ENCODE measurements around the gene CPS1.

CPS1 gene

DNA sequence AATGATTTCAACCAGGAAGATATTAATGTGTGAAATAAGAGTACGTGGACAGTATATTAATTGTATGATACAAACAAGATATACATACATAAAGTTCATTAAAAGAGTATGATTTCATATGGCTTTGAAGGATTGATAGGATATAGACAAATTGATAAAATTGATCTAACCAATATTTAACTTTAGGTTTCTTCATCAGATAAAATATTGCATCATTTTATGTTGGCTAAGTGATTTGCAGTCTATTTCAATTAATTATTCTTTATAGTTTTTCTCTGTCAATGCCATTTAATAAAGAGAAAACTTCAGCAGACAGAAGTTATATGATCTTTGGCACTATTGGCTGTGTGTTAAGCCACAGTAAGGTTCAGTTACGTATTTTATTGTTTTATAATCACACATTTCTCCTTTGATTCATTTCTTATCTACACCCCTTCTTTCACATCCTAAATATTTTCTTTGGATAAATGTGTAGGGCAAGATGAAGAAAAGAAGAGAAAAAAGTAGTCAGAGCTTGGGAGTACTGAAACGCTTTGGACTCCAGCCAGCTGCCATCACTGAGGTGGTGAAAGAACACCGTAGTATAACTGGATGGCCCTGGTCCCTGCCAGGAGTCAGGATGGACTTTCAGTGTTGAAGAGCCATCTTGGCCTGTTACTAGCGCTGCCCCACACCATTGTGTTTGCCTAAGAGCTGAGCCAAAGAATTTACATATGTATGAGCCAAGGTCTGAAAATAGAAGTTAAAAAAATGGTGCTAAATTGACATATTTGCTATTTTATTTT, 9.8 kb upstream of the CPS1 start:
- DNase-seq, result no peak
- Mint-ChIP-seq H3K27ac (no peak overlapping the region), H3K9me3 (no peaks in the 10 kb centered on the region), H3K27me3 (ENCODE audit: low read depth, poor library complexity) (no peaks in the 10 kb centered on the region), H3K4me1 (no peaks in the 10 kb centered on the region), H3K4me3 (no peak overlapping the region), H3K36me3 (ENCODE audit: low read depth) (no peaks in the 10 kb centered on the region)
- TF ChIP-seq, protein P1, sequence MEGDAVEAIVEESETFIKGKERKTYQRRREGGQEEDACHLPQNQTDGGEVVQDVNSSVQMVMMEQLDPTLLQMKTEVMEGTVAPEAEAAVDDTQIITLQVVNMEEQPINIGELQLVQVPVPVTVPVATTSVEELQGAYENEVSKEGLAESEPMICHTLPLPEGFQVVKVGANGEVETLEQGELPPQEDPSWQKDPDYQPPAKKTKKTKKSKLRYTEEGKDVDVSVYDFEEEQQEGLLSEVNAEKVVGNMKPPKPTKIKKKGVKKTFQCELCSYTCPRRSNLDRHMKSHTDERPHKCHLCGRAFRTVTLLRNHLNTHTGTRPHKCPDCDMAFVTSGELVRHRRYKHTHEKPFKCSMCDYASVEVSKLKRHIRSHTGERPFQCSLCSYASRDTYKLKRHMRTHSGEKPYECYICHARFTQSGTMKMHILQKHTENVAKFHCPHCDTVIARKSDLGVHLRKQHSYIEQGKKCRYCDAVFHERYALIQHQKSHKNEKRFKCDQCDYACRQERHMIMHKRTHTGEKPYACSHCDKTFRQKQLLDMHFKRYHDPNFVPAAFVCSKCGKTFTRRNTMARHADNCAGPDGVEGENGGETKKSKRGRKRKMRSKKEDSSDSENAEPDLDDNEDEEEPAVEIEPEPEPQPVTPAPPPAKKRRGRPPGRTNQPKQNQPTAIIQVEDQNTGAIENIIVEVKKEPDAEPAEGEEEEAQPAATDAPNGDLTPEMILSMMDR (IDR thresholded peaks at IDR 0.05), result no peak

DNA sequence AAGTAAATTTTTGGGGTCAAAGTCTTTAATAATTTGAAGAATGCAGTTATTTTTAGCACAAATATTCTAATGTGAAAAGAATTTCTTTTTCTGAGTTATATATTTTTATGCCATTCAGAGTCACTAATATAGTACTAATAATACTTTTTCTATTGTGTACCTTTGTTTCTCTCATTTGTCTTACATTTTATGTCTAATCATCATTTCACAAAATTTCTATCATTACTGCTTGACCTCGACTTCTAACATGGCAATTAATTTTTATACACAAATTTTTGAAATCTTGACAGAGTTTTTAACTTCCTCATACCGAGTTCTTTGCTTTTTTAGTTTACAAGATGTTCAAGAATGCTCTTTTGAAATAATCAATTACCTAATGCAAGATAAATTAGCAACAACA, 8.4 kb upstream of the CPS1 start:
- no peak for DNase-seq
- TF ChIP-seq, protein P1 (IDR thresholded peaks at IDR 0.05), result no peak
- Mint-ChIP-seq H3K9me3 (no peaks in the 10 kb centered on the region), H3K27ac (no peak overlapping the region), H3K4me1 (no peaks in the 10 kb centered on the region), H3K4me3 (no peak overlapping the region), H3K27me3 (ENCODE audit: low read depth, poor library complexity) (no peaks in the 10 kb centered on the region), H3K36me3 (ENCODE audit: low read depth) (no peaks in the 10 kb centered on the region)

DNA sequence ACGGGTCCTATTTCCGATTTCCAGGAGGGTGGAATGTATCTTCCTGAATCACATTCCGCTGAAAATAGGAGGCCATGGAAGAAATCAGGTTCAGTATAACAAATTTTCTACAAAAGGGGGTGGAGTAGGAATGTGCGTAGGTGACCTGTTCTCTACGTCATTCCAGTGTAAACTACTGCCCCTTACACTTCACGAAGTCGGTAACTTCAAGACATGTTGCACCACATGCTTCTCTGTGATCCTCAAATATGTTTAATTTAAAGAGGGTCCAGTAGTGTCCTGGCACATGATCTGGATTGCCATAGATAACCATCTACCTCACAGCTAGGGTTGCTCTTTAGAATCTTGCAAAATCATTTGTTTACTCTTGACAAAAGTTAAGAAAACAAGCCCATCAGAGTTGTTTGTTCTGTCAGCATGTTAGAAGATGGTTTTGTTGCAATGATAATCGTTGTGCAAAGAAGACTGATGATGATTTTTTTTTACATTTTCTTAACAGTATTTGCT, 7.5 kb upstream of the CPS1 start:
- H3K4me3 Mint-ChIP-seq, result no peak overlapping the region
- no peaks in the 10 kb centered on the region for H3K4me1 Mint-ChIP-seq
- no peaks in the 10 kb centered on the region for H3K36me3 Mint-ChIP-seq (ENCODE audit: low read depth)
- no peak for DNase-seq
- no peak overlapping the region for H3K27ac Mint-ChIP-seq
- H3K27me3 Mint-ChIP-seq (ENCODE audit: low read depth, poor library complexity), result no peaks in the 10 kb centered on the region
- TF ChIP-seq, protein P1 (IDR thresholded peaks at IDR 0.05), result no peak
- H3K9me3 Mint-ChIP-seq, result no peaks in the 10 kb centered on the region

DNA sequence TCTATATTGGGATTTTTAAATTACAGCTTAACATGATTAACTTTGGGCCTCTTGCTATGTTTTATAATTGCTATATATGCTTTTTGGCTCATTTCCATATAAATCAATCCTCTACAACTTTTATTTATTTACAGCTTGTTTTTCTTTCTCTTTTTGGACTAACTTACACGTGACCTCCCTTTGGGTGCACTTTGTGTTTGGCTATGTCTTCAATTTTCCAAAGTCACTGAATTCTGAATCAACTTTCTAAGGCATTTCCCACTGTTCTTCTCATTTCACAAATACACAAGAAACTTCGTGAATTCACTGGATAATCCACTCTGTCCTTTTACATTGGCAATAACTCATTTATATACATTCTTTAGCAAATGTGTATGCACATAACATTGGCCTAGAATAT, 5.4 kb upstream of the CPS1 start:
- Mint-ChIP-seq H3K36me3 (ENCODE audit: low read depth) (no peaks in the 10 kb centered on the region), H3K27ac (no peak overlapping the region), H3K4me1 (no peaks in the 10 kb centered on the region), H3K9me3 (no peaks in the 10 kb centered on the region), H3K27me3 (ENCODE audit: low read depth, poor library complexity) (no peaks in the 10 kb centered on the region), H3K4me3 (no peak overlapping the region)
- TF ChIP-seq, protein P1 (IDR thresholded peaks at IDR 0.05), result no peak
- DNase-seq, result no peak

DNA sequence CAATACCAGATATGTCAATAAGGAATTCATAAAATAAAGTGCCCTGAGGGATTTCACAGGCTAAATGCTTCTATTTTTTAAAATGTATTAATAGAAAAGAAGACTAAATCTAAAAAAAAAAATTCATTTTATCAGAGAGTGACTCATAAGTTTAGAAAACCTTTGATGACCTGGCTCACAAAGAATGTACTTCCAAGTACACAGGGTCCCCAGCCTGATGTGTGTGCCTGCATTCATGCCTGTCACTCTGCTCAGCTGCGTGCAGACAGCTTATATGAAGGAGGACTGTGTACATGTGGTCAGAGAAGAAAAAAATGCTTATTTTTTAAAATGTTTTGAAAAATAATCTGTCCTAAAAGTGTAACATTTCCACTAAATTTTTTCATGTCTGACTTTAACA, 3.0 kb upstream of the CPS1 start:
- TF ChIP-seq, protein P1 (IDR thresholded peaks at IDR 0.05), result no peak
- DNase-seq, result no peak
- H3K36me3 Mint-ChIP-seq (ENCODE audit: low read depth), result no peaks in the 10 kb centered on the region
- no peak overlapping the region for H3K27ac Mint-ChIP-seq
- H3K4me1 Mint-ChIP-seq, result no peaks in the 10 kb centered on the region
- no peaks in the 10 kb centered on the region for H3K27me3 Mint-ChIP-seq (ENCODE audit: low read depth, poor library complexity)
- H3K4me3 Mint-ChIP-seq, result no peak overlapping the region
- H3K9me3 Mint-ChIP-seq, result no peaks in the 10 kb centered on the region

DNA sequence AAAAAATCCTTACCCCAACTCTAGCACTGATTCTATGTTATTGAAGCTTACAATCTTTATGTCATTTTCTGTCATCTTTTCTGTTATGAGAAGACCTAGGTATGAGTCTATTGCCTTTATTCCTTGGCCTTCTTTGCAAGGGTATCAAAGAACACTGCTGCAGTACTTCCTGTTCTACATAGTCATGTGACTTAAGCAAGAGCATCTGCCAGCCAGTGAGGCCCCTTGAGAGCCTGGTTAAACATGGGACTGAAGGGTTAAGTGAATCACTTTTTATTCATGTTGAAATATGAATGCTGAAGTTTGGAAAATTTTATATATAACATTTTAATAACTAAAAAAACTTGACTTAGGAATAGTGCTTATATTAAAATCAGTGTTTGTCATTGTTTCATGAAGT, 844 bp upstream of the CPS1 start:
- Mint-ChIP-seq H3K27me3 (ENCODE audit: low read depth, poor library complexity) (no peaks in the 10 kb centered on the region), H3K9me3 (no peaks in the 10 kb centered on the region), H3K4me1 (no peaks in the 10 kb centered on the region), H3K27ac (no peak overlapping the region), H3K4me3 (no peak overlapping the region), H3K36me3 (ENCODE audit: low read depth) (no peaks in the 10 kb centered on the region)
- TF ChIP-seq, protein P1 (IDR thresholded peaks at IDR 0.05), result no peak
- no peak for DNase-seq

Measured in nephron progenitor cell (in vitro differentiated cells).